CD8-positive, alpha-beta memory T cell (primary cell): ENCODE measurements around the gene ARL5C. TPM values are rescaled to one million over a fixed set of nuclear protein-coding genes. Genes with fewer than 3 reads are reported as not detected.

Source experiments
- CTCF ChIA-PET: fragments of 350-600 bp; sonication (Branson Sonifier 250); formaldehyde crosslinking; loops from one replicate; lab custom pipeline; 2021; ENCODE audit warnings: antibody characterized with exemption; lab: Charles Lee
- POLR2A ChIA-PET: fragments of 350-600 bp; sonication (Branson Sonifier 250); formaldehyde crosslinking; loops from one replicate; lab custom pipeline; 2021; ENCODE audit warnings: antibody characterized with exemption; lab: Charles Lee
- DNase-seq, 5 donors: peaks; one replicate each; pipeline versions ENCODE4 v3.0.0 to v3.0.0-alpha.2; 2020 to 2022; ENCODE audit warnings: mixed read lengths in 1 of 5
- H3K27ac ChIP-seq: one replicate; pipeline ENCODE4 v1.7.0; 2013; ENCODE audit warnings: low read depth, mild to moderate bottlenecking, low read length, moderate library complexity
- H3K27me3 ChIP-seq: 2 replicates; pipeline ENCODE4 v1.7.0; 2013; ENCODE audit warnings: low read length, mild to moderate bottlenecking; ENCODE audit not compliant: insufficient read depth, poor library complexity, severe bottlenecking
- H3K36me3 ChIP-seq: 2 replicates; pipeline ENCODE4 v1.7.0; 2013; ENCODE audit warnings: mild to moderate bottlenecking, low read length, moderate library complexity; ENCODE audit not compliant: insufficient read depth
- H3K4me1 ChIP-seq: 2 replicates; pipeline ENCODE4 v1.7.0; 2013; ENCODE audit warnings: mild to moderate bottlenecking, low read length, moderate library complexity; ENCODE audit not compliant: insufficient read depth
- H3K4me3 ChIP-seq: 2 replicates; pipeline ENCODE4 v1.7.0; 2013; ENCODE audit warnings: mild to moderate bottlenecking, low read length
- H3K9me3 ChIP-seq: 2 replicates; pipeline ENCODE4 v1.7.0; 2013; ENCODE audit warnings: mild to moderate bottlenecking, low read length
- H3K27ac Mint-ChIP-seq, 8 donors: one replicate each; pipeline ENCODE4 v1.8.0; 2020 to 2021; ENCODE audit warnings: mixed read lengths in 8 of 8, mild to moderate bottlenecking in 6 of 8, inconsistent platforms in 3 of 8, moderate library complexity in 3 of 8
- H3K27me3 Mint-ChIP-seq, 2 donors: one replicate each; pipeline ENCODE4 v1.8.0; 2020 to 2021; ENCODE audit warnings: mixed read lengths in 2 of 2, mild to moderate bottlenecking in 1 of 2, moderate library complexity in 1 of 2
- H3K36me3 Mint-ChIP-seq, 3 donors: one replicate each; pipeline ENCODE4 v1.8.0; 2020 to 2021; ENCODE audit warnings: mixed read lengths in 3 of 3, inconsistent platforms in 1 of 3, mild to moderate bottlenecking in 1 of 3
- H3K4me1 Mint-ChIP-seq, 3 donors: one replicate each; pipeline ENCODE4 v1.8.0; 2020 to 2021; ENCODE audit warnings: mixed read lengths in 3 of 3, inconsistent platforms in 1 of 3, mild to moderate bottlenecking in 1 of 3
- H3K4me3 Mint-ChIP-seq, 7 donors: one replicate each; pipeline ENCODE4 v1.8.0; 2020 to 2021; ENCODE audit warnings: mixed read lengths in 7 of 7, mild to moderate bottlenecking in 6 of 7, moderate library complexity in 4 of 7, inconsistent platforms in 2 of 7
- H3K9me3 Mint-ChIP-seq, 5 donors: one replicate each; pipeline ENCODE4 v1.8.0; 2020 to 2022; ENCODE audit warnings: mixed read lengths in 5 of 5, mild to moderate bottlenecking in 3 of 5, moderate library complexity in 2 of 5, inconsistent platforms in 1 of 5
- polyA plus RNA-seq: library from polyadenylated mRNA; unstranded; fragments of 300-500 nt; fragmentation: Illumina TruSeq; gene quantifications from one replicate; pipeline ENCODE4 v1.2.3, GENCODE V29; 2021
- total RNA-seq, 2 experiments: library from RNA; stranded (reverse); gene quantifications; one replicate each; pipeline ENCODE4 v1.2.3, GENCODE V29; 2021

ARL5C gene
- total and polyA plus RNA-seq, 3 experiments from 2014 or later: not detected

- H3K27me3 Mint-ChIP-seq: peaks cover 0 to 27% of the 10 kb centered on the region in 2 donors
- peaks cover 0 to 13% (median 11%) of the 10 kb centered on the region in 5 donors for H3K9me3 Mint-ChIP-seq
- H3K4me1 Mint-ChIP-seq: peaks cover 25 to 29% (median 26%) of the 10 kb centered on the region in 3 donors
- DNase-seq: no peak
- H3K36me3 Mint-ChIP-seq: peaks cover 0 to 15% (median 3%) of the 10 kb centered on the region in 3 donors
- no peak overlapping the region for H3K4me3 ChIP-seq
- CTCF ChIA-PET: interaction anchor here (0.9 to 2.4 kb wide), 4 partner anchors 8 to 88 kb away, joined by 3 to 9 read pairs (median 6); no protein-coding TSS in a partner anchor
- no peaks in the 10 kb centered on the region for H3K36me3 ChIP-seq
- peak overlapping the region in 2 of 7 donors; percentile 47 to 51 for H3K4me3 Mint-ChIP-seq
- POLR2A ChIA-PET: interaction anchor here (0.9 to 1.1 kb wide), 2 partner anchors 10 to 11 kb away, joined by 3 read pairs; partner anchors contain the start of gene ARL5C
- no peaks in the 10 kb centered on the region for H3K27me3 ChIP-seq
- no peaks in the 10 kb centered on the region for H3K9me3 ChIP-seq
- H3K27ac Mint-ChIP-seq: peak overlapping the region in 1 of 8 donors; percentile 99
- no peaks in the 10 kb centered on the region for H3K4me1 ChIP-seq
- H3K27ac ChIP-seq: no peak overlapping the region
Measured at GRCh38 chr17:39156491-39156890, 9.5 kb downstream of the ARL5C start.

- CTCF ChIA-PET: interaction anchor here (1.0 to 1.7 kb wide), 2 partner anchors 9 to 88 kb away, joined by 3 to 9 read pairs; no protein-coding TSS in a partner anchor
- DNase-seq: no peak
- POLR2A ChIA-PET: interaction anchor here (0.9 kb wide), 1 partner anchor 11 kb away, joined by 3 read pairs; no protein-coding TSS in a partner anchor
- Histone ChIP-seq H3K27me3 (no peaks in the 10 kb centered on the region), H3K4me3 (no peak overlapping the region), H3K9me3 (no peaks in the 10 kb centered on the region), H3K27ac (no peak overlapping the region), H3K36me3 (no peaks in the 10 kb centered on the region), H3K4me1 (peaks cover 4% of the 10 kb centered on the region)
- Mint-ChIP-seq H3K27ac (peak overlapping the region in 2 of 8 donors; percentile 65 to 99), H3K36me3 (peaks cover 0 to 15% (median 3%) of the 10 kb centered on the region in 3 donors), H3K9me3 (peaks cover 0 to 13% (median 11%) of the 10 kb centered on the region in 5 donors), H3K4me3 (peak overlapping the region in 3 of 7 donors; percentile 29 to 94 (median 59)), H3K4me1 (peaks cover 29 to 33% (median 29%) of the 10 kb centered on the region in 3 donors), H3K27me3 (peaks cover 0 to 27% of the 10 kb centered on the region in 2 donors)
Measured at GRCh38 chr17:39155654-39156053, 10.3 kb downstream of the ARL5C start.

GRCh38 chr17:39153599-39154051, 12.3 kb downstream of the ARL5C start:
- peak overlapping the region; percentile 67 for H3K27ac ChIP-seq
- no peaks in the 10 kb centered on the region for H3K27me3 ChIP-seq
- Mint-ChIP-seq H3K36me3 (peaks cover 0 to 15% (median 3%) of the 10 kb centered on the region in 3 donors), H3K4me3 (peak overlapping the region; percentile 94 to 100 (median 99)), H3K9me3 (peaks cover 0 to 13% (median 11%) of the 10 kb centered on the region in 5 donors), H3K27me3 (peaks cover 0 to 30% of the 10 kb centered on the region in 2 donors), H3K27ac (peak overlapping the region; percentile 89 to 99 (median 96)), H3K4me1 (peaks cover 47 to 52% (median 48%) of the 10 kb centered on the region in 3 donors)
- no peaks in the 10 kb centered on the region for H3K9me3 ChIP-seq
- peak; percentile 86 to 97 (median 88) for DNase-seq
- CTCF ChIA-PET: interaction anchor here (0.7 to 6.8 kb wide), 45 partner anchors 9 to 418 kb away, joined by 3 to 128 read pairs (median 6); partner anchors contain the start of genes ARL5C, FBXO47, LASP1 and LASP1NB
- H3K4me3 ChIP-seq: peak overlapping the region; percentile 87
- POLR2A ChIA-PET: interaction anchor here (0.6 to 3.3 kb wide), 14 partner anchors 11 to 359 kb away, joined by 4 to 33 read pairs (median 6); partner anchors contain the start of genes FBXL20, FBXO47, LASP1 and MED1
- peaks cover 8% of the 10 kb centered on the region for H3K4me1 ChIP-seq
- no peaks in the 10 kb centered on the region for H3K36me3 ChIP-seq

- H3K27ac ChIP-seq: no peak overlapping the region
- POLR2A ChIA-PET: interaction anchor here (0.8 to 3.3 kb wide), 10 partner anchors 13 to 354 kb away, joined by 3 to 33 read pairs (median 11); partner anchors contain the start of genes LASP1 and RPL19
Measured at GRCh38 chr17:39151943-39152818, 13.8 kb downstream of the ARL5C start.

GRCh38 chr17:39151150-39151942, 14.6 kb downstream of the ARL5C start, which contains the start of gene PLXDC1:
TSS of gene PLXDC1 (minus strand) at chr17:39151637. CDS start at chr17:39151437, 200 bp downstream.
- Mint-ChIP-seq H3K9me3 (peaks cover 0 to 13% (median 10%) of the 10 kb centered on the region in 5 donors), H3K4me1 (peaks cover 48 to 59% (median 53%) of the 10 kb centered on the region in 3 donors), H3K4me3 (peak within 1 kb of the TSS; percentile 94 to 100 (median 99)), H3K36me3 (peaks cover 0 to 15% (median 3%) of the 10 kb centered on the region in 3 donors), H3K27me3 (peaks cover 0 to 30% of the 10 kb centered on the region in 2 donors), H3K27ac (peak within 1 kb of the TSS; percentile 89 to 99 (median 94))
- peak in 3 of 5 donors; percentile 13 to 52 (median 38) for DNase-seq
- CTCF ChIA-PET: interaction anchor here (0.7 to 6.8 kb wide), 19 partner anchors 7 to 283 kb away, joined by 3 to 128 read pairs (median 21); partner anchors contain the start of genes ARL5C, FBXO47 and LASP1
- no peaks in the 10 kb centered on the region for H3K36me3 ChIP-seq
- H3K27me3 ChIP-seq: no peaks in the 10 kb centered on the region
- peaks cover 8% of the 10 kb centered on the region for H3K4me1 ChIP-seq
- H3K4me3 ChIP-seq: peak within 1 kb of the TSS; percentile 87
- no peak within 1 kb of the TSS for H3K27ac ChIP-seq
- POLR2A ChIA-PET: interaction anchor here (0.6 to 3.3 kb wide), 5 partner anchors 16 to 170 kb away, joined by 3 to 33 read pairs (median 12); partner anchors contain the start of gene RPL19
- H3K9me3 ChIP-seq: no peaks in the 10 kb centered on the region

More at GRCh38 chr17:39151943-39152818, 13.8 kb downstream of the ARL5C start:
- H3K4me1 Mint-ChIP-seq: peaks cover 48 to 59% (median 53%) of the 10 kb centered on the region in 3 donors
- H3K36me3 ChIP-seq: no peaks in the 10 kb centered on the region
- peaks cover 8% of the 10 kb centered on the region for H3K4me1 ChIP-seq
- H3K27ac Mint-ChIP-seq: peak overlapping the region; percentile 89 to 99 (median 96)
- peaks cover 0 to 13% (median 10%) of the 10 kb centered on the region in 5 donors for H3K9me3 Mint-ChIP-seq
- no peaks in the 10 kb centered on the region for H3K27me3 ChIP-seq
- H3K27me3 Mint-ChIP-seq: peaks cover 0 to 30% of the 10 kb centered on the region in 2 donors
- H3K36me3 Mint-ChIP-seq: peaks cover 0 to 15% (median 3%) of the 10 kb centered on the region in 3 donors
- CTCF ChIA-PET: interaction anchor here (0.7 to 6.8 kb wide), 44 partner anchors 7 to 399 kb away, joined by 3 to 128 read pairs (median 6); partner anchors contain the start of genes ARL5C, FBXO47, LASP1 and LASP1NB
- DNase-seq: peak in 3 of 5 donors; percentile 7 to 64 (median 55)
- no peaks in the 10 kb centered on the region for H3K9me3 ChIP-seq
- H3K4me3 ChIP-seq: peak overlapping the region; percentile 87
- peak overlapping the region; percentile 94 to 100 (median 99) for H3K4me3 Mint-ChIP-seq

- no peaks in the 10 kb centered on the region for H3K9me3 ChIP-seq
- Mint-ChIP-seq H3K27ac (peak overlapping the region in 6 of 8 donors; percentile 47 to 93 (median 82)), H3K9me3 (peaks cover 0 to 13% (median 10%) of the 10 kb centered on the region in 5 donors), H3K36me3 (peaks cover 0 to 15% (median 3%) of the 10 kb centered on the region in 3 donors), H3K4me1 (peaks cover 48 to 59% (median 53%) of the 10 kb centered on the region in 3 donors), H3K27me3 (peaks cover 0 to 30% of the 10 kb centered on the region in 2 donors), H3K4me3 (peak overlapping the region; percentile 82 to 92 (median 84))
- no peak overlapping the region for H3K27ac ChIP-seq
- H3K36me3 ChIP-seq: no peaks in the 10 kb centered on the region
- DNase-seq: no peak
- POLR2A ChIA-PET: no interaction called here
- CTCF ChIA-PET: interaction anchor here (1.0 to 6.8 kb wide), 10 partner anchors 14 to 172 kb away, joined by 3 to 128 read pairs (median 24); partner anchors contain the start of gene ARL5C
- H3K4me3 ChIP-seq: peak overlapping the region; percentile 39
- H3K4me1 ChIP-seq: peaks cover 8% of the 10 kb centered on the region
- no peaks in the 10 kb centered on the region for H3K27me3 ChIP-seq
Measured at GRCh38 chr17:39150795-39151149, 15.2 kb downstream of the ARL5C start.
